Mononuclear cell (primary cell): ENCODE data around the gene TBC1D5. TPM values are rescaled to one million over a fixed set of nuclear protein-coding genes. Genes with fewer than 3 reads are reported as not detected.
"Not testable (repeated sequence)": the region's sequence is repeated elsewhere in the genome, so short reads cannot be mapped to it uniquely, and the experiment has no call there.

Source experiments
- H3K27me3 ChIP-seq: 2 replicates; pipeline ENCODE4 v1.6.0; 2011; ENCODE audit warnings: low read length, control low read depth; ENCODE audit not compliant: insufficient read depth
- H3K4me1 ChIP-seq: 2 replicates; pipeline ENCODE4 v1.5.1; 2011; ENCODE audit warnings: mild to moderate bottlenecking, low read length, control low read depth; ENCODE audit not compliant: insufficient read depth
- H3K4me3 ChIP-seq: 2 replicates; pipeline ENCODE4 v1.5.1; 2011; ENCODE audit warnings: mild to moderate bottlenecking, low read length, moderate library complexity
- H3K9me3 ChIP-seq: 2 replicates; pipeline ENCODE4 v1.5.1; 2011; ENCODE audit warnings: low read depth, mild to moderate bottlenecking, control low read depth, low read length
- total RNA-seq: library from RNA; depleted of rRNA; stranded (reverse); fragments of >200 nt; gene quantifications from one replicate; pipeline ENCODE4 v1.2.3, GENCODE V29; 2012

The TBC1D5 gene
- total RNA-seq, 1 donor: 78.4 TPM

- no peak overlapping the region for H3K4me3 ChIP-seq
- H3K9me3 ChIP-seq: no peaks in the 10 kb centered on the region
- peaks cover 16% of the 10 kb centered on the region for H3K4me1 ChIP-seq
- no peaks in the 10 kb centered on the region for H3K27me3 ChIP-seq
These were observed 110.8 kb downstream of the TBC1D5 start for GRCh38 chr3:17631609-17632008.

GRCh38 chr3:17629400-17629799, 113.0 kb downstream of the TBC1D5 start:
- no peaks in the 10 kb centered on the region for H3K27me3 ChIP-seq
- no peaks in the 10 kb centered on the region for H3K9me3 ChIP-seq
- H3K4me3 ChIP-seq: no peak overlapping the region
- H3K4me1 ChIP-seq: peaks cover 21% of the 10 kb centered on the region

- Histone ChIP-seq H3K9me3 (no peaks in the 10 kb centered on the region), H3K4me3 (no peak overlapping the region), H3K4me1 (peaks cover 15% of the 10 kb centered on the region), H3K27me3 (no peaks in the 10 kb centered on the region)
These were observed 116.0 kb downstream of the TBC1D5 start for GRCh38 chr3:17626395-17626794.

- H3K4me1 ChIP-seq: peaks cover 15% of the 10 kb centered on the region
- no peaks in the 10 kb centered on the region for H3K9me3 ChIP-seq
- no peak overlapping the region for H3K4me3 ChIP-seq
- no peaks in the 10 kb centered on the region for H3K27me3 ChIP-seq
These were observed 117.3 kb downstream of the TBC1D5 start for GRCh38 chr3:17625133-17625532.

GRCh38 chr3:17623464-17623863, 119.0 kb downstream of the TBC1D5 start:
- peaks cover 15% of the 10 kb centered on the region for H3K4me1 ChIP-seq
- no peaks in the 10 kb centered on the region for H3K9me3 ChIP-seq
- no peak overlapping the region for H3K4me3 ChIP-seq
- no peaks in the 10 kb centered on the region for H3K27me3 ChIP-seq

GRCh38 chr3:17619968-17620367, 122.5 kb downstream of the TBC1D5 start:
- no peaks in the 10 kb centered on the region for H3K4me1 ChIP-seq
- no peak overlapping the region for H3K4me3 ChIP-seq
- no peaks in the 10 kb centered on the region for H3K9me3 ChIP-seq
- no peaks in the 10 kb centered on the region for H3K27me3 ChIP-seq

DNA sequence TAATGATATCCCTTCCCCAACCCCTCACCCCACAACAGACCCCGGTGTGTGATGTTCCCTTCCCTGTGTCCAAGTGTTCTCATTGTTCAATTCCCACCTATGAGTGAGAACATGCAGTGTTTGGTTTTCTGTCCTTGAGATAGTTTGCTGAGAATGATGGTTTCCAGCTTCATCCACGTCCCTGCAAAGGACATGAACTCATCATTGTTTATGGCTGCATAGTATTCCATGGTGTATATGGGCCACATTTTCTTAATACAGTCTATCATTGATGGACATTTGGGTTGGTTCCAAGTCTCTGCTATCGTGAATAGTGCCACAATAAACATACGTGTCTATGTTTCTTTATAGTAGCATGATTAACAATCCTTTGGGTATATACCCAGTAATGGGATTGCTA, 129.4 kb downstream of the TBC1D5 start:
- not testable (repeated sequence) for H3K4me1 ChIP-seq, H3K4me3 ChIP-seq, H3K9me3 ChIP-seq, H3K27me3 ChIP-seq

GRCh38 chr3:17607905-17608304, 134.5 kb downstream of the TBC1D5 start:
- Histone ChIP-seq H3K4me3 (no peak overlapping the region), H3K4me1 (no peaks in the 10 kb centered on the region), H3K9me3 (no peaks in the 10 kb centered on the region), H3K27me3 (no peaks in the 10 kb centered on the region)

- no peak overlapping the region for H3K4me3 ChIP-seq
- H3K4me1 ChIP-seq: no peaks in the 10 kb centered on the region
- no peaks in the 10 kb centered on the region for H3K27me3 ChIP-seq
- no peaks in the 10 kb centered on the region for H3K9me3 ChIP-seq
These were observed 136.5 kb downstream of the TBC1D5 start for GRCh38 chr3:17605934-17606333.

GRCh38 chr3:17605032-17605431, 137.4 kb downstream of the TBC1D5 start:
- Histone ChIP-seq H3K9me3 (no peaks in the 10 kb centered on the region), H3K27me3 (no peaks in the 10 kb centered on the region), H3K4me3 (no peak overlapping the region), H3K4me1 (no peaks in the 10 kb centered on the region)

DNA sequence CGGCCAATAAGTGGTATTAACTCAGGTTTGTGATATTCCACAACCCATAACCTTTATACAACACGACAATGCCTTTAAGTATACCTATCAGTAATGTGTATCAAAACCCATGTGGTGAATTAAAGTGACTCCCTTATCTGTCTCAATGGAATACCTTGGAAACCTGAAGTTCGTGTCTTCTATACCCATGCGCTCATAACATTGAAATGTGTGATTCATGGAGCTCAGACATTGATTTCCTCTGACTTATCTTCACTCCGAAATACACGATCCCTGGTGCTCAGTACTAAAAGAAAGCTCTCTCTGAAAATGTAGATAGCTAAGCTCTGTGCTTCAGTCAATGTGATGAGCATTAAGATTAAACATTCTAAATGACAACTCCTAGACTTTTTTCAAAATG, 140.3 kb downstream of the TBC1D5 start:
- Histone ChIP-seq H3K4me3 (no peak overlapping the region), H3K9me3 (no peaks in the 10 kb centered on the region), H3K4me1 (no peaks in the 10 kb centered on the region), H3K27me3 (no peaks in the 10 kb centered on the region)

GRCh38 chr3:17592956-17593355, 149.5 kb downstream of the TBC1D5 start:
- Histone ChIP-seq H3K9me3 (peaks cover 7% of the 10 kb centered on the region), H3K4me3 (no peak overlapping the region), H3K27me3 (no peaks in the 10 kb centered on the region), H3K4me1 (no peaks in the 10 kb centered on the region)

DNA sequence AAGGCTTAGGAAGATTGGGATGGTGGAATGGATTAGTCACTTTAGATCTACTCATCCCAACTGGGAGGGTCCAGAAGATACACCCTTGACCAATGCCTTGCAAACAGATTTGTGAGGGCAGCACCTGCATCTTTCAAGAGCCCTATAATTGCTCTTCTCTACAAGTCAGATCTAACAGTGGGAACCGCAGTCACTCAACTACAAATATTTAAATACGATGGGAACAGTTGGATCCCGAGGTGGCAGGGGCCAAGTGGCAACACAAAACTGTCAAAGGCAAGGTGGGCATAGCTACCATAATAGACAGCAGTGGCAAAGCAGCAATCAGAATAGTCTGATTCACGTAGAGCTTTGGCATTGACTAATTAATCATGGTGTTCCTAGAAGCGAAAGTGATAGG, 152.0 kb downstream of the TBC1D5 start:
- H3K4me3 ChIP-seq: no peak overlapping the region
- H3K4me1 ChIP-seq: no peaks in the 10 kb centered on the region
- no peaks in the 10 kb centered on the region for H3K27me3 ChIP-seq
- peaks cover 7% of the 10 kb centered on the region for H3K9me3 ChIP-seq

GRCh38 chr3:17589888-17590287, 152.5 kb downstream of the TBC1D5 start:
- H3K9me3 ChIP-seq: peaks cover 7% of the 10 kb centered on the region
- H3K4me1 ChIP-seq: no peaks in the 10 kb centered on the region
- no peak overlapping the region for H3K4me3 ChIP-seq
- H3K27me3 ChIP-seq: no peaks in the 10 kb centered on the region

GRCh38 chr3:17588422-17588821, 154.0 kb downstream of the TBC1D5 start:
- no peaks in the 10 kb centered on the region for H3K27me3 ChIP-seq
- no peak overlapping the region for H3K4me3 ChIP-seq
- H3K4me1 ChIP-seq: no peaks in the 10 kb centered on the region
- H3K9me3 ChIP-seq: peaks cover 7% of the 10 kb centered on the region

GRCh38 chr3:17585394-17586325, 156.8 kb downstream of the TBC1D5 start:
- Histone ChIP-seq H3K9me3 (peaks cover 7% of the 10 kb centered on the region), H3K27me3 (no peaks in the 10 kb centered on the region), H3K4me1 (peaks cover 2% of the 10 kb centered on the region), H3K4me3 (no peak overlapping the region)
